GM19324 (cell line): ENCODE data around the gene SERPINB6.
"Not testable (repeated sequence)": the region's sequence is repeated elsewhere in the genome, so short reads cannot be mapped to it uniquely, and the experiment has no call there.

ENCODE experiments used
- ATAC-seq: cut with Tn5 transposase; IDR thresholded peaks from one replicate; pipeline ENCODE4 v1.9.1; 2021; ENCODE audit warnings: mild to moderate bottlenecking, moderate library complexity; ENCODE audit not compliant: unreplicated experiment, low FRiP score

Gene SERPINB6

GRCh38 chr6:2999618-3000557 lies 28.5 kb upstream of the SERPINB6 start, which contains the start of gene NQO2:
NQO2 (plus strand) TSS chr6:2999894; CDS start chr6:3006553, 6,659 bp downstream.
- peak; percentile 84 for ATAC-seq

GRCh38 chr6:2998998-2999617 lies 27.7 kb upstream of the SERPINB6 start:
- no peak for ATAC-seq

GRCh38 chr6:2998249-2998997 lies 27.1 kb upstream of the SERPINB6 start:
- not testable (repeated sequence) for ATAC-seq

GRCh38 chr6:2993755-2994317 lies 22.5 kb upstream of the SERPINB6 start:
- ATAC-seq, result no peak

GRCh38 chr6:2992330-2992979 lies 21.1 kb upstream of the SERPINB6 start:
- ATAC-seq, result no peak

- no peak for ATAC-seq
These were observed 19.7 kb upstream of the SERPINB6 start for GRCh38 chr6:2990932-2991506.

GRCh38 chr6:2990248-2990931 lies 19.0 kb upstream of the SERPINB6 start:
- ATAC-seq, result no peak

- peak; percentile 58 for ATAC-seq
These were observed 18.2 kb upstream of the SERPINB6 start for GRCh38 chr6:2989332-2990247.

- ATAC-seq, result peak; percentile 88
These were observed 17.3 kb upstream of the SERPINB6 start for GRCh38 chr6:2988426-2989331.

GRCh38 chr6:2988094-2988425 lies 16.7 kb upstream of the SERPINB6 start:
- no peak for ATAC-seq

GRCh38 chr6:2986722-2987221 lies 15.4 kb upstream of the SERPINB6 start:
- no peak for ATAC-seq

GRCh38 chr6:2984738-2985406 lies 13.5 kb upstream of the SERPINB6 start:
- no peak for ATAC-seq

- ATAC-seq, result no peak
These were observed 11.2 kb upstream of the SERPINB6 start for GRCh38 chr6:2982426-2983117.

GRCh38 chr6:2980465-2980855 lies 9.1 kb upstream of the SERPINB6 start:
- no peak for ATAC-seq

- ATAC-seq, result no peak
These were observed 8.6 kb upstream of the SERPINB6 start for GRCh38 chr6:2979819-2980464.

GRCh38 chr6:2978923-2979322 lies 7.6 kb upstream of the SERPINB6 start:
- ATAC-seq, result no peak
